ENCODE results near the gene ZBTB20.

DNA sequence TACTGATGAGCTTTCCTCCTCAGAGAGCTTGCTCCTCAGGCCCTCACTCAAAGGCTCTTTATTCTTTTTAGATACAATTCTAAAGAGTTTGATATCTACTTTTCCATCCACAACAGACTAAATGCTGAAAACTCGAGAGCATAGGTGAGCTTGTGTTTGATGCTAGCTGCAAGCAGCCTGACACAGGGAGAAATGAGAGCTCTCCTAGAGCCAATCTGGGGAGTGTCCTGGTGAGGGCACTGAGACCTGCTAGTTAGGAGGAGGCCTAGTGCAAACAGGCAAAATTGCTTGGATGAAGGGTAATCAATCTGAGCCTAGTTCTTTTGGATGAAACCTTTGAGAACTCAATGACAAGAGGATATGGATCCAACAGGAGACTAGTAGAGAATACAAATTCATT lies 300.8 kb downstream of the ZBTB20 start:
- TF ChIP-seq, protein P1, sequence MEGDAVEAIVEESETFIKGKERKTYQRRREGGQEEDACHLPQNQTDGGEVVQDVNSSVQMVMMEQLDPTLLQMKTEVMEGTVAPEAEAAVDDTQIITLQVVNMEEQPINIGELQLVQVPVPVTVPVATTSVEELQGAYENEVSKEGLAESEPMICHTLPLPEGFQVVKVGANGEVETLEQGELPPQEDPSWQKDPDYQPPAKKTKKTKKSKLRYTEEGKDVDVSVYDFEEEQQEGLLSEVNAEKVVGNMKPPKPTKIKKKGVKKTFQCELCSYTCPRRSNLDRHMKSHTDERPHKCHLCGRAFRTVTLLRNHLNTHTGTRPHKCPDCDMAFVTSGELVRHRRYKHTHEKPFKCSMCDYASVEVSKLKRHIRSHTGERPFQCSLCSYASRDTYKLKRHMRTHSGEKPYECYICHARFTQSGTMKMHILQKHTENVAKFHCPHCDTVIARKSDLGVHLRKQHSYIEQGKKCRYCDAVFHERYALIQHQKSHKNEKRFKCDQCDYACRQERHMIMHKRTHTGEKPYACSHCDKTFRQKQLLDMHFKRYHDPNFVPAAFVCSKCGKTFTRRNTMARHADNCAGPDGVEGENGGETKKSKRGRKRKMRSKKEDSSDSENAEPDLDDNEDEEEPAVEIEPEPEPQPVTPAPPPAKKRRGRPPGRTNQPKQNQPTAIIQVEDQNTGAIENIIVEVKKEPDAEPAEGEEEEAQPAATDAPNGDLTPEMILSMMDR (IDR thresholded peaks at IDR 0.05; ENCODE audit: insufficient read depth, low read length), result no peak
- TF ChIP-seq POLR2AphosphoS5 (IDR thresholded peaks at IDR 0.05; ENCODE audit: low read depth), result no peak
